Stimulated activated CD4-positive, alpha-beta T cell treated with anti-CD3 and anti-CD28 coated beads, Interleukin-15, amount 100 ng/mL, for 24 hours (primary cell): ENCODE measurements around the gene SASH1.
A peak's percentile ranks its signal among the peaks of the same experiment; 100 is the strongest.

Source experiments
- DNase-seq: peaks from one replicate; pipeline ENCODE4 v3.0.0-alpha.2; 2020

SASH1 gene

GRCh38 chr6:148464319-148465010, 121.8 kb downstream of the SASH1 start:
- peak; percentile 68 for DNase-seq

- DNase-seq = no peak
These were observed 122.3 kb downstream of the SASH1 start for GRCh38 chr6:148465011-148465335.

GRCh38 chr6:148465670-148466069, 123.0 kb downstream of the SASH1 start:
- no peak for DNase-seq

GRCh38 chr6:148466158-148466557, 123.5 kb downstream of the SASH1 start:
- no peak for DNase-seq

GRCh38 chr6:148467926-148468325, 125.3 kb downstream of the SASH1 start:
- no peak for DNase-seq

- DNase-seq = no peak
These were observed 127.5 kb downstream of the SASH1 start for GRCh38 chr6:148470156-148470555.

- no peak for DNase-seq
These were observed 128.2 kb downstream of the SASH1 start for GRCh38 chr6:148470606-148471465.

GRCh38 chr6:148471624-148472159, 129.1 kb downstream of the SASH1 start:
- no peak for DNase-seq

GRCh38 chr6:148472171-148473105, 129.8 kb downstream of the SASH1 start:
- DNase-seq = no peak

- DNase-seq = no peak
These were observed 136.9 kb downstream of the SASH1 start for GRCh38 chr6:148479497-148479896.

GRCh38 chr6:148487461-148487860, 144.8 kb downstream of the SASH1 start:
- no peak for DNase-seq

GRCh38 chr6:148491638-148492251, 149.1 kb downstream of the SASH1 start:
- DNase-seq = no peak

- DNase-seq = no peak
These were observed 150.1 kb downstream of the SASH1 start for GRCh38 chr6:148492654-148493290.

- no peak for DNase-seq
These were observed 150.8 kb downstream of the SASH1 start for GRCh38 chr6:148493424-148493823.

- no peak for DNase-seq
These were observed 151.6 kb downstream of the SASH1 start for GRCh38 chr6:148494226-148494625.

- no peak for DNase-seq
These were observed 152.4 kb downstream of the SASH1 start for GRCh38 chr6:148495029-148495428.

GRCh38 chr6:148497257-148497656, 154.6 kb downstream of the SASH1 start:
- no peak for DNase-seq

- DNase-seq = no peak
These were observed 155.1 kb downstream of the SASH1 start for GRCh38 chr6:148497717-148498116.

- no peak for DNase-seq
These were observed 157.8 kb downstream of the SASH1 start for GRCh38 chr6:148500402-148500801.

GRCh38 chr6:148501178-148501590, 158.5 kb downstream of the SASH1 start:
- DNase-seq = no peak

GRCh38 chr6:148502083-148502772, 159.6 kb downstream of the SASH1 start:
- no peak for DNase-seq
